H1 (cell line): ENCODE data around the gene TAS1R3. TPM values are rescaled to one million over a fixed set of nuclear protein-coding genes. Genes with fewer than 3 reads are reported as not detected.

Experiments
- CTCF ChIA-PET: fragments of 300-600 bp; sonication (Branson Sonifier 250); formaldehyde crosslinking; loops from one replicate; lab custom pipeline; 2021; ENCODE audit not compliant: partially characterized antibody; lab: Charles Lee
- POLR2A ChIA-PET: fragments of 300-600 bp; sonication (Branson Sonifier 250); formaldehyde crosslinking; loops from one replicate; lab custom pipeline; 2021; ENCODE audit warnings: inconsistent platforms; ENCODE audit not compliant: partially characterized antibody; lab: Charles Lee
- DNase-seq, 2 experiments: peaks; one replicate each; pipeline versions ENCODE4 v3.0.0 to v3.0.0-alpha.2; 2010 to 2022; ENCODE audit warnings: low spot score in 2 of 2, low read depth in 1 of 2, mixed read lengths in 1 of 2
- FAIRE-seq: peaks from 2 replicates; lab custom pipeline; 2011; peaks lifted over from hg19 to GRCh38; lab: Jason Lieb, UNC
- H2AFZ ChIP-seq: 2 replicates; pipeline ENCODE4 v1.8.1; 2012; ENCODE audit warnings: low read length, inconsistent platforms
- H2AK5ac ChIP-seq: 2 replicates; pipeline ENCODE4 v1.6.1; 2013; ENCODE audit warnings: low read depth, low read length
- H2BK120ac ChIP-seq: replicated peaks from 2 replicates; pipeline ENCODE3; 2013; ENCODE audit warnings: low read depth, low read length, inconsistent platforms
- H2BK12ac ChIP-seq: 2 replicates; pipeline ENCODE4 v1.6.1; 2013; ENCODE audit warnings: low read depth, low read length
- H2BK15ac ChIP-seq: 2 replicates; pipeline ENCODE4 v1.6.1; 2013; ENCODE audit warnings: low read length
- H2BK20ac ChIP-seq: 2 replicates; pipeline ENCODE4 v1.6.1; 2013; ENCODE audit warnings: low read length
- H2BK5ac ChIP-seq: 2 replicates; pipeline ENCODE4 v1.6.1; 2013; ENCODE audit warnings: low read depth, low read length
- H3K14ac ChIP-seq: 2 replicates; pipeline ENCODE4 v1.6.1; 2013; ENCODE audit warnings: inconsistent platforms; ENCODE audit not compliant: insufficient read length
- H3K18ac ChIP-seq: 2 replicates; pipeline ENCODE4 v1.6.1; 2013; ENCODE audit warnings: low read length; ENCODE audit errors: extremely low read depth
- H3K23ac ChIP-seq: 2 replicates; pipeline ENCODE4 v1.6.1; 2013; ENCODE audit warnings: inconsistent platforms; ENCODE audit not compliant: insufficient read length
- H3K23me2 ChIP-seq: 2 replicates; pipeline ENCODE4 v1.6.1; 2013; ENCODE audit warnings: low read depth, low read length
- H3K27ac ChIP-seq: 2 replicates; pipeline ENCODE4 v1.6.1; 2011; ENCODE audit warnings: low read depth, low read length, inconsistent platforms
- H3K27me3 ChIP-seq, 4 experiments: replicated peaks in 1 of 4; 1 replicate in 1 of 4; 2 replicates in 3 of 4; pipeline versions ENCODE4 v1.6.1 to v1.8.1; 2011 to 2013; ENCODE audit warnings: low read length in 3 of 4, mild to moderate bottlenecking in 3 of 4, inconsistent platforms in 2 of 4, mixed read lengths in 2 of 4, moderate library complexity in 1 of 4; ENCODE audit not compliant: control insufficient read depth in 3 of 4, insufficient read depth in 3 of 4; ENCODE audit errors: extremely low read depth in 1 of 4
- H3K36me3 ChIP-seq, 4 experiments: 2 replicates each; pipeline versions ENCODE4 v1.6.1 to v1.8.1; 2011 to 2013; ENCODE audit warnings: mild to moderate bottlenecking in 4 of 4, low read length in 3 of 4, moderate library complexity in 2 of 4, control low read depth in 1 of 4, inconsistent platforms in 1 of 4; ENCODE audit not compliant: insufficient read depth in 4 of 4, control insufficient read depth in 2 of 4
- H3K4ac ChIP-seq: replicated peaks from 2 replicates; pipeline ENCODE3; 2013; ENCODE audit warnings: low read length, low read depth, mixed read lengths, inconsistent platforms; ENCODE audit not compliant: insufficient read length
- H3K4me1 ChIP-seq, 4 experiments: replicated peaks in 1 of 4; 1 replicate in 1 of 4; 2 replicates in 3 of 4; pipeline versions ENCODE4 v1.6.1 to v1.8.1; 2011 to 2013; ENCODE audit warnings: low read length in 3 of 4, inconsistent platforms in 2 of 4, mixed read lengths in 1 of 4; ENCODE audit not compliant: insufficient read depth in 4 of 4, control insufficient read depth in 3 of 4
- H3K4me2 ChIP-seq, 2 experiments: 2 replicates each; pipeline versions ENCODE4 v1.6.1 to v1.8.1; 2011 to 2013; ENCODE audit warnings: low read depth in 2 of 2, low read length in 2 of 2, control low read depth in 1 of 2, inconsistent platforms in 1 of 2, mild to moderate bottlenecking in 1 of 2; ENCODE audit not compliant: insufficient read depth in 1 of 2
- H3K4me3 ChIP-seq, 4 experiments: fragments of 200-600, 300-600 bp in 1 of 4; sonication (generic), shearing (Covaris generic), sonication (Bioruptor Twin) in 1 of 4; 2 replicates each; pipeline versions ENCODE4 v1.5.1 to v1.8.1; 2011 to 2016; ENCODE audit warnings: low read length in 4 of 4, low read depth in 3 of 4, control low read depth in 2 of 4, inconsistent platforms in 2 of 4, mild to moderate bottlenecking in 2 of 4, mixed read lengths in 1 of 4, moderate library complexity in 1 of 4; ENCODE audit not compliant: insufficient read depth in 2 of 4; ENCODE audit errors: extremely low read depth in 1 of 4
- H3K56ac ChIP-seq: replicated peaks from 2 replicates; pipeline ENCODE3; 2013; ENCODE audit warnings: low read depth, mild to moderate bottlenecking, mixed read lengths, low read length, inconsistent platforms; ENCODE audit not compliant: insufficient read length
- H3K79me1 ChIP-seq: 2 replicates; pipeline ENCODE4 v1.6.1; 2013; ENCODE audit warnings: low read depth, low read length, control low read depth
- H3K79me2 ChIP-seq, 2 experiments: 2 replicates each; pipeline versions ENCODE4 v1.6.1 to v1.8.1; 2012 to 2013; ENCODE audit warnings: low read length in 2 of 2, mild to moderate bottlenecking in 2 of 2, inconsistent platforms in 1 of 2; ENCODE audit not compliant: insufficient read depth in 2 of 2, control insufficient read depth in 1 of 2
- H3K9ac ChIP-seq, 4 experiments: replicated peaks in 1 of 4; 1 replicate in 1 of 4; 2 replicates in 3 of 4; pipeline versions ENCODE4 v1.6.1 to v1.8.1; 2011 to 2013; ENCODE audit warnings: low read depth in 3 of 4, low read length in 3 of 4, control low read depth in 2 of 4, mild to moderate bottlenecking in 2 of 4, moderate library complexity in 2 of 4, inconsistent platforms in 1 of 4; ENCODE audit errors: extremely low read depth in 1 of 4
- H3K9me3 ChIP-seq, 2 experiments: 2 replicates each; pipeline versions ENCODE4 v1.6.1 to v1.8.1; 2012 to 2013; ENCODE audit warnings: mild to moderate bottlenecking in 2 of 2, moderate library complexity in 2 of 2, control low read depth in 1 of 2, inconsistent platforms in 1 of 2, low read depth in 1 of 2, low read length in 1 of 2, mixed read lengths in 1 of 2; ENCODE audit not compliant: insufficient read depth in 2 of 2
- H4K20me1 ChIP-seq, 2 experiments: replicated peaks in 1 of 2; 2 replicates each; pipeline versions ENCODE3 to v1.8.1; 2011 to 2013; ENCODE audit warnings: inconsistent platforms in 2 of 2, low read length in 2 of 2, mild to moderate bottlenecking in 1 of 2; ENCODE audit not compliant: insufficient read depth in 2 of 2, control insufficient read depth in 1 of 2
- H4K5ac ChIP-seq: 2 replicates; pipeline ENCODE4 v1.6.1; 2013; ENCODE audit warnings: low read length, low read depth, mixed read lengths, inconsistent platforms; ENCODE audit not compliant: insufficient read length
- H4K8ac ChIP-seq: 2 replicates; pipeline ENCODE4 v1.8.0; 2013; ENCODE audit warnings: mild to moderate bottlenecking, moderate library complexity, low read length, inconsistent platforms; ENCODE audit not compliant: insufficient read depth; ENCODE audit errors: extremely low read depth
- H4K91ac ChIP-seq: replicated peaks from 2 replicates; pipeline ENCODE3; 2013; ENCODE audit warnings: low read length, mixed read lengths, inconsistent platforms; ENCODE audit not compliant: insufficient read length
- EGR1 ChIP-seq: IDR thresholded peaks from 2 replicates; pipeline ENCODE4 v1.6.1; 2011; ENCODE audit warnings: low read depth, low read length, borderline replicate concordance
- POLR2AphosphoS5 ChIP-seq: IDR thresholded peaks from 2 replicates; pipeline ENCODE4 v1.6.1; 2011; ENCODE audit warnings: low read depth, low read length
- TCF12 ChIP-seq: IDR thresholded peaks from 2 replicates; pipeline ENCODE4 v1.6.1; 2011; ENCODE audit warnings: low read depth, mild to moderate bottlenecking, low read length
- WGBS, 2 experiments: shearing (Covaris generic) in 1 of 2; methylation state at CpG; one replicate each; pipeline versions ENCODE4 v1.1.6 to v1.1.7; 2013 to 2015; ENCODE audit warnings: low lambda C conversion rate in 2 of 2, mixed read lengths in 2 of 2, inconsistent platforms in 1 of 2, low coverage in 1 of 2, missing lambda C conversion rate in 1 of 2; ENCODE audit not compliant: insufficient replicate concordance in 2 of 2, insufficient coverage in 1 of 2, insufficient read length in 1 of 2; ENCODE audit errors: extremely low coverage in 1 of 2, missing lambda C conversion rate in 1 of 2; 5-methylcytosine and 5-hydroxymethylcytosine counted together
- polyA plus RNA-seq, 7 experiments: library from polyadenylated mRNA; depleted of rRNA in 3 of 7; stranded (reverse) in 5 of 7; unstranded in 2 of 7; fragments of >200 nt in 5 of 7; fragments of 200-250 nt in 2 of 7; gene quantifications; 1 replicate in 5 of 7; 2 replicates in 1 of 7; 4 replicates in 1 of 7; pipeline versions ENCODE4 v1.2.1 to v1.2.3, GENCODE V29; 2011 to 2013; ENCODE audit warnings: missing spikeins in 2 of 7, mixed read lengths in 2 of 7
- total RNA-seq: library from RNA; stranded (reverse); fragmentation: NEBNext Ultra II Directional; extraction: Animal tissue kit (Norgen Biotek cat#: 25700); gene quantifications from 2 replicates; pipeline ENCODE4 v1.2.1, GENCODE V29; 2021

Gene TAS1R3
- total and polyA plus RNA-seq, 2 of the 8 experiments (the other 6 are each of a cell fraction or from before 2014, with no cell fraction given), result 0.03 to 0.19 TPM

DNA sequence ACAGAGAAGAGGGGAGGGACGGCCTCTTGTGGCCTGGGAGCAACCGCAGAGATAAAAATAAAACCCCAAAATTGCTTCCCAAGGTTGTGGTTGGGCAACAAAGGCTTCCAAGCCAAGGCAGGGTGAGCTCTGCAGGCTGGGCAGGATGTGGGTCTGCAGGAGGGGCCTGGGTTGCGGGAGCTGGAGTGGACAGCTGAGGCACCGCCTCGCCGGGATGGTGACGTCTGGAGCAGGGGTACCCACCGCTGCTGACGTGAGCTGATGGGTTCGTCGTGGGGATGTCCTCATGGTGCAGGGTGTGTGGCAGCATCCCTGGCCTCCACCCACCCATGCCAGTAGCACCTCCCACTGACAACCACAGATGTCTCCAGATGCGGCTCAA is 40.3 kb downstream of the TAS1R3 start:
- Histone ChIP-seq H3K27me3 (no peaks in the 10 kb centered on the region), H4K5ac (no peak overlapping the region), H3K14ac (no peak overlapping the region), H3K4me3 (no peak overlapping the region), H3K79me1 (peaks cover 3% of the 10 kb centered on the region; the same call in 1 of the 2 replicates), H2AK5ac (no peak overlapping the region), H3K36me3 (peaks cover 0 to 4% (median 0%) of the 10 kb centered on the region in 4 experiments; a peak in 1 of 8 replicates), H3K9me3 (peaks cover 11 to 12% of the 10 kb centered on the region in 2 experiments; a peak in 3 of 4 replicates), H3K23me2 (peaks cover 19% of the 10 kb centered on the region; the same call in 1 of the 2 replicates), H3K56ac (no peak overlapping the region), H3K79me2 (peaks cover 5 to 17% of the 10 kb centered on the region in 2 experiments; a peak in 3 of 4 replicates), H3K9ac (no peak overlapping the region), H2BK5ac (no peak overlapping the region), H4K8ac (no peak overlapping the region), H4K20me1 (peaks cover 0 to 13% of the 10 kb centered on the region in 2 experiments), H2BK12ac (no peak overlapping the region), H3K18ac (no peak overlapping the region), H2AFZ (no peak overlapping the region), H2BK15ac (no peak overlapping the region), H4K91ac (no peak overlapping the region), H2BK20ac (no peak overlapping the region), H3K27ac (no peak overlapping the region)
- FAIRE-seq (no peak), DNase-seq (no peak)
- POLR2A ChIA-PET, result interaction anchor here (0.6 to 33.4 kb wide), 10 partner anchors 9 to 948 kb away, joined by 3 to 719 read pairs (median 8); partner anchors contain the start of genes CCNL2, MRPL20 and MXRA8
- CTCF ChIA-PET, result interaction anchor here (0.6 to 4.5 kb wide), 27 partner anchors 9 to 249 kb away, joined by 3 to 40 read pairs (median 4); partner anchors contain the start of genes CCNL2, DVL1 and MXRA8
- TF ChIP-seq TCF12, result no peak
- peak; percentile 60; the same call in 1 of the 2 replicates for TF ChIP-seq POLR2AphosphoS5
- TF ChIP-seq EGR1, result no peak
- TF ChIP-seq, all 59 proteins: peak for 1
- H3K4ac ChIP-seq, result no peak overlapping the region
- no peak overlapping the region for H3K23ac ChIP-seq
- H3K4me2 ChIP-seq, result no peak overlapping the region
- H3K4me1 ChIP-seq, result peaks cover 0 to 12% (median 9%) of the 10 kb centered on the region in 4 experiments; a peak in 5 of 7 replicates
- 90% methylated on average over 10 of the region's 12 CpGs; no CpG with 5 or more reads in 1 of the 2 experiments for WGBS, 2 experiments
- no peak overlapping the region for H2BK120ac ChIP-seq
